Fibroblast of mammary gland (primary cell): ENCODE measurements around the gene SORCS1.

Experiments used
- DNase-seq: peaks from one replicate; pipeline ENCODE4 v3.0.0-alpha.2; 2010; ENCODE audit warnings: low read depth
- H3K4me3 ChIP-seq: 2 replicates; pipeline ENCODE4 v1.5.1; 2011; ENCODE audit warnings: low read depth, mild to moderate bottlenecking, low read length, moderate library complexity; ENCODE audit not compliant: control insufficient read depth
- TF ChIP-seq, protein P1 (sequence below): conservative IDR thresholded peaks from 2 replicates; pipeline ENCODE4 v1.5.1; 2011; ENCODE audit warnings: low read depth, low read length, inconsistent platforms; ENCODE audit not compliant: control insufficient read depth, insufficient read depth

Gene SORCS1

GRCh38 chr10:107163881-107164861 is at the start of gene SORCS1:
Gene SORCS1, minus strand, starts transcription at chr10:107164706.
- DNase-seq = no peak
- no peak within 1 kb of the TSS for H3K4me3 ChIP-seq

GRCh38 chr10:107214261-107214660 is 49.8 kb upstream of the SORCS1 start:
- TF ChIP-seq, protein P1, sequence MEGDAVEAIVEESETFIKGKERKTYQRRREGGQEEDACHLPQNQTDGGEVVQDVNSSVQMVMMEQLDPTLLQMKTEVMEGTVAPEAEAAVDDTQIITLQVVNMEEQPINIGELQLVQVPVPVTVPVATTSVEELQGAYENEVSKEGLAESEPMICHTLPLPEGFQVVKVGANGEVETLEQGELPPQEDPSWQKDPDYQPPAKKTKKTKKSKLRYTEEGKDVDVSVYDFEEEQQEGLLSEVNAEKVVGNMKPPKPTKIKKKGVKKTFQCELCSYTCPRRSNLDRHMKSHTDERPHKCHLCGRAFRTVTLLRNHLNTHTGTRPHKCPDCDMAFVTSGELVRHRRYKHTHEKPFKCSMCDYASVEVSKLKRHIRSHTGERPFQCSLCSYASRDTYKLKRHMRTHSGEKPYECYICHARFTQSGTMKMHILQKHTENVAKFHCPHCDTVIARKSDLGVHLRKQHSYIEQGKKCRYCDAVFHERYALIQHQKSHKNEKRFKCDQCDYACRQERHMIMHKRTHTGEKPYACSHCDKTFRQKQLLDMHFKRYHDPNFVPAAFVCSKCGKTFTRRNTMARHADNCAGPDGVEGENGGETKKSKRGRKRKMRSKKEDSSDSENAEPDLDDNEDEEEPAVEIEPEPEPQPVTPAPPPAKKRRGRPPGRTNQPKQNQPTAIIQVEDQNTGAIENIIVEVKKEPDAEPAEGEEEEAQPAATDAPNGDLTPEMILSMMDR = no peak
- no peak for DNase-seq
- no peak overlapping the region for H3K4me3 ChIP-seq

More at GRCh38 chr10:107163881-107164861, at the start of gene SORCS1:
- TF ChIP-seq, protein P1 = no peak

DNA sequence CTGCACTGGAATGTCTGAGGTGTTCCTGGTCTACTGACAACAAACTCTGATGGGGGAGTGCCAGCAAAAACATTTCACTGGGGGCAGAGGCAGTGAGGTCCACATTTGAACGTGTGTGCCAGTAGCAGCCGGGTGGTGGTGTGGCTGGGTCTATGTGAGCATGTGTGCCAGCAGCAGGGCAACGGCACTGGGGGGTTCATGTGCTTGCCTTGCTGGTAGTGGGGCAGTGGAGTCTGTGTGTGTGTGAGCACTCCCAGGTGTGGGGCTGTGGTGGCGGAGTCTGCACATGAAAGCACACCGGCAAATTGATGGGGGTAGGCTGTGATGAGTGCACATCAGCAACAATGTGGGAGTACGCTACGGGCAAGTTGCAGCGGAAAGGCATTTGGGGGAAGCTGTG is 49.4 kb upstream of the SORCS1 start:
- no peak overlapping the region for H3K4me3 ChIP-seq
- DNase-seq = no peak
- TF ChIP-seq, protein P1 = no peak

GRCh38 chr10:107206833-107207232 is 42.3 kb upstream of the SORCS1 start:
- TF ChIP-seq, protein P1 = no peak
- DNase-seq = no peak
- no peak overlapping the region for H3K4me3 ChIP-seq

GRCh38 chr10:107169516-107169915 is 5.0 kb upstream of the SORCS1 start:
- no peak for DNase-seq
- no peak overlapping the region for H3K4me3 ChIP-seq
- TF ChIP-seq, protein P1 = no peak

DNA sequence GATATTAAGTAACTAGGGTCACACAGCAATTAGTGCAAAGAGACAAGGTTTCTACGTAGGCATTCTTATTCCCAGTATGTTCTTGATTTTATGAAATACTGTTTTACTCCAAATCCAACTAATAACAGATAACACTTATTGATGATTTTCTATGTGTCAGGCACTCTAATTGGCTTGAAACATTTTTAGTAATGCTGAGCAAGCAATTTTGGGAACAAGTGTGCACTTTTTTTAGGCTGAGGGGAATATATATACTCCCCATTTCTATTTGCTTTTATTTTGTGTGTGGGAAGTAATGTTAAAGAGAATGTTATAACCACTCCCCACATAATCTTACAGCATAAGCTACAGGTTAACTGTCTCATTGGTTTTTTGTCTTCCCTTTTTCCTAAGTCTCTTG is 4.2 kb upstream of the SORCS1 start:
- no peak overlapping the region for H3K4me3 ChIP-seq
- TF ChIP-seq, protein P1 = no peak
- DNase-seq = no peak
